ENCODE data around the gene MAD1L1. TPM values are rescaled to one million over a fixed set of nuclear protein-coding genes. Genes with fewer than 3 reads are reported as not detected.

MAD1L1 gene
- total and polyA plus RNA-seq, 2 of the 4 experiments (the other 2 are of a cell fraction) = 29.0 to 40.9 TPM

GRCh38 chr7:2233926-2234325, 1.2 kb upstream of the MAD1L1 start:
- no peak overlapping the region for H2AK5ac ChIP-seq (ENCODE audit: low read depth, low read length)
- WGBS, 2 experiments (ENCODE audit: extremely low coverage in 2 of 2, insufficient read length in 1 of 2) = no CpG with 5 or more reads among the region's 3 CpGs
- H2BK20ac ChIP-seq (ENCODE audit: low read depth, low read length) = no peak overlapping the region
- no peak overlapping the region for H3K18ac ChIP-seq (ENCODE audit: low read depth, low read length)
- intact Hi-C loops (cut with micrococcal nuclease) = no loop called here
- in situ Hi-C loops (cut with MboI; ENCODE audit: low sequenced_read_pairs) = no loop called here
- DNase-seq (peak; percentile 39), ATAC-seq (ENCODE audit: low read depth) (no peak)
- H4K8ac ChIP-seq (ENCODE audit: low read depth in 2 of 2, low read length in 2 of 2) = no peak overlapping the region
- no peaks in the 10 kb centered on the region for H3K27me3 ChIP-seq (ENCODE audit: control insufficient read depth, insufficient read depth, low read length)
- H3K4ac ChIP-seq (ENCODE audit: low read depth, low read length) = no peak overlapping the region
- CTCF ChIA-PET = interaction anchor here (1.1 kb wide), 1 partner anchor 114 kb away, joined by 3 read pairs; no protein-coding TSS in a partner anchor
- H3K79me1 ChIP-seq (ENCODE audit: low read depth in 1 of 2, low read length in 2 of 2) = peaks cover 18 to 49% of the 10 kb centered on the region in 2 experiments
- BruUV-seq (replicated peaks) = no TSS peak
- no peak overlapping the region for H3K14ac ChIP-seq (replicated peaks; ENCODE audit: low read depth, low read length)
- POLR2A ChIA-PET (ENCODE audit: unreplicated experiment) = interaction anchor here (0.7 kb wide), 1 partner anchor 60 kb away, joined by 6 read pairs; no protein-coding TSS in a partner anchor
- no peaks in the 10 kb centered on the region for H3K9me3 ChIP-seq (ENCODE audit: control insufficient read depth, insufficient read depth, low read length)
- dilution Hi-C loops (cut with HindIII; ENCODE audit: low sequenced_read_pairs, unreplicated experiment) = no loop called here
- peaks cover 3% of the 10 kb centered on the region for H3K4me1 ChIP-seq (ENCODE audit: control insufficient read depth, insufficient read depth, low read length)
- H3K9me1 ChIP-seq (ENCODE audit: insufficient read depth, low read length) = peaks cover 5% of the 10 kb centered on the region; the same call in 1 of the 2 replicates
- H3K23ac ChIP-seq (ENCODE audit: low read depth, low read length) = no peak overlapping the region
- no peak overlapping the region for H3K56ac ChIP-seq (ENCODE audit: extremely low read depth, insufficient read depth, low read length)
- no peak overlapping the region for H4K91ac ChIP-seq (ENCODE audit: insufficient read depth, low read depth, low read length)
- H3K4me2 ChIP-seq (ENCODE audit: low read depth, low read length) = no peak overlapping the region
- H2BK120ac ChIP-seq (ENCODE audit: low read depth, low read length) = no peak overlapping the region
- TF ChIP-seq NFE2L2 (IDR thresholded peaks at IDR 0.05; ENCODE audit: low read depth, low read length) = no peak
- no peak for TF ChIP-seq RCOR1 (IDR thresholded peaks at IDR 0.05; ENCODE audit: insufficient replicate concordance, low read length)
- no peak for TF ChIP-seq MAFK (IDR thresholded peaks at IDR 0.05; ENCODE audit: low read depth, low read length)
- TF ChIP-seq CHD1 (IDR thresholded peaks at IDR 0.05; ENCODE audit: low read depth, low read length) = no peak
- no peak for TF ChIP-seq RAD21 (IDR thresholded peaks at IDR 0.05; ENCODE audit: low read length)
- no peak for TF ChIP-seq USF2 (IDR thresholded peaks at IDR 0.05; ENCODE audit: low read depth, low read length)
- no peak for TF ChIP-seq RFX5 (IDR thresholded peaks at IDR 0.05; ENCODE audit: low read depth, low read length)
- no peak for TF ChIP-seq MXI1 (IDR thresholded peaks at IDR 0.05; ENCODE audit: borderline replicate concordance, low read depth, low read length)
- no peak for TF ChIP-seq FOS (IDR thresholded peaks at IDR 0.05; ENCODE audit: low read depth, low read length)
- TF ChIP-seq ELK1 (IDR thresholded peaks at IDR 0.05; ENCODE audit: borderline replicate concordance, low read depth, low read length) = no peak
- TF ChIP-seq BHLHE40 (IDR thresholded peaks at IDR 0.05; ENCODE audit: low read depth, low read length) = no peak
- TF ChIP-seq, protein P1, sequence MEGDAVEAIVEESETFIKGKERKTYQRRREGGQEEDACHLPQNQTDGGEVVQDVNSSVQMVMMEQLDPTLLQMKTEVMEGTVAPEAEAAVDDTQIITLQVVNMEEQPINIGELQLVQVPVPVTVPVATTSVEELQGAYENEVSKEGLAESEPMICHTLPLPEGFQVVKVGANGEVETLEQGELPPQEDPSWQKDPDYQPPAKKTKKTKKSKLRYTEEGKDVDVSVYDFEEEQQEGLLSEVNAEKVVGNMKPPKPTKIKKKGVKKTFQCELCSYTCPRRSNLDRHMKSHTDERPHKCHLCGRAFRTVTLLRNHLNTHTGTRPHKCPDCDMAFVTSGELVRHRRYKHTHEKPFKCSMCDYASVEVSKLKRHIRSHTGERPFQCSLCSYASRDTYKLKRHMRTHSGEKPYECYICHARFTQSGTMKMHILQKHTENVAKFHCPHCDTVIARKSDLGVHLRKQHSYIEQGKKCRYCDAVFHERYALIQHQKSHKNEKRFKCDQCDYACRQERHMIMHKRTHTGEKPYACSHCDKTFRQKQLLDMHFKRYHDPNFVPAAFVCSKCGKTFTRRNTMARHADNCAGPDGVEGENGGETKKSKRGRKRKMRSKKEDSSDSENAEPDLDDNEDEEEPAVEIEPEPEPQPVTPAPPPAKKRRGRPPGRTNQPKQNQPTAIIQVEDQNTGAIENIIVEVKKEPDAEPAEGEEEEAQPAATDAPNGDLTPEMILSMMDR (conservative IDR thresholded peaks at IDR 0.05; ENCODE audit: low read depth, low read length) = no peak
- TF ChIP-seq POLR2A (IDR thresholded peaks at IDR 0.05; ENCODE audit: low read depth, low read length) = no peak
- TF ChIP-seq MAZ (IDR thresholded peaks at IDR 0.05; ENCODE audit: borderline replicate concordance, low read depth, low read length) = no peak
- TF ChIP-seq SMC3 (IDR thresholded peaks at IDR 0.05; ENCODE audit: low read depth, low read length) = no peak
- no peak overlapping the region for H2BK5ac ChIP-seq (ENCODE audit: low read depth, low read length, poor library complexity, severe bottlenecking)
- H3K36me3 ChIP-seq (ENCODE audit: control insufficient read depth, insufficient read depth, low read length) = peaks cover 33% of the 10 kb centered on the region
- H4K20me1 ChIP-seq (ENCODE audit: insufficient read depth, low read length) = no peaks in the 10 kb centered on the region; the same call in 1 of the 2 replicates
- no peak overlapping the region for H2AFZ ChIP-seq (replicated peaks; ENCODE audit: low read length, poor library complexity)
- no peak overlapping the region for H2BK15ac ChIP-seq (ENCODE audit: low read depth, low read length)
- no peak overlapping the region for H4K5ac ChIP-seq (ENCODE audit: low read depth, low read length)
- no peak overlapping the region for H2AK9ac ChIP-seq (replicated peaks; ENCODE audit: low read depth, low read length, poor library complexity)
- H3K27ac ChIP-seq (ENCODE audit: insufficient read depth, low read length) = no peak overlapping the region
- H3K9ac ChIP-seq (ENCODE audit: low read depth, low read length) = no peak overlapping the region
- no peak overlapping the region for H3K4me3 ChIP-seq (ENCODE audit: insufficient read depth, low read depth, low read length)
